KMS-11 (cell line): ENCODE data around the gene FBXL12.

Experiments used
- H2AFZ ChIP-seq: fragments of 200-600 bp; sonication (generic); 2 replicates; pipeline ENCODE4 v1.6.1; 2016; ENCODE audit warnings: antibody characterized with exemption, mixed run types, low read depth
- H3K27ac ChIP-seq: fragments of 200-600 bp; sonication (generic); 2 replicates; pipeline ENCODE4 v1.6.1; 2016; ENCODE audit warnings: mild to moderate bottlenecking, mixed run types
- H3K27me3 ChIP-seq: fragments of 200-600 bp; sonication (generic); 2 replicates; pipeline ENCODE4 v1.6.1; 2017; ENCODE audit warnings: mild to moderate bottlenecking, low read depth, mixed run types, moderate library complexity; ENCODE audit not compliant: insufficient read depth
- H3K36me3 ChIP-seq: fragments of 200-600 bp; sonication (generic); 2 replicates; pipeline ENCODE4 v1.6.1; 2017; ENCODE audit warnings: mild to moderate bottlenecking, mixed run types; ENCODE audit not compliant: insufficient read depth
- H3K4me1 ChIP-seq: fragments of 200-600 bp; sonication (generic); 2 replicates; pipeline ENCODE4 v1.6.1; 2016; ENCODE audit warnings: mild to moderate bottlenecking, low read depth, mixed run types; ENCODE audit not compliant: poor library complexity, severe bottlenecking
- H3K4me2 ChIP-seq: fragments of 200-600 bp; sonication (generic); 2 replicates; pipeline ENCODE4 v1.7.0; 2016; ENCODE audit warnings: mild to moderate bottlenecking, mixed run types
- H3K4me3 ChIP-seq: fragments of 200-600 bp; sonication (generic); IDR thresholded peaks from 2 replicates; pipeline ENCODE4 v1.6.1; 2017; ENCODE audit warnings: low read depth, low read length, mixed read lengths; ENCODE audit not compliant: insufficient read depth
- H3K79me2 ChIP-seq: fragments of 200-600 bp; sonication (generic); 2 replicates; pipeline ENCODE4 v1.6.1; 2016; ENCODE audit warnings: low read depth, mixed run types; ENCODE audit not compliant: insufficient read depth
- H3K9ac ChIP-seq: fragments of 200-600 bp; sonication (generic); 2 replicates; pipeline ENCODE4 v1.6.1; 2016; ENCODE audit warnings: mild to moderate bottlenecking, mixed run types
- H4K20me1 ChIP-seq: fragments of 200-600 bp; sonication (generic); 2 replicates; pipeline ENCODE4 v1.6.1; 2016; ENCODE audit warnings: mild to moderate bottlenecking, mixed run types; ENCODE audit not compliant: insufficient read depth
- TF ChIP-seq, protein P1 (sequence below): fragments of 200-600 bp; sonication (generic); conservative IDR thresholded peaks from 2 replicates; pipeline ENCODE4 v1.6.1; 2017; ENCODE audit warnings: low read depth, mild to moderate bottlenecking, antibody characterized with exemption, low read length, moderate library complexity, mixed read lengths

FBXL12 gene

DNA sequence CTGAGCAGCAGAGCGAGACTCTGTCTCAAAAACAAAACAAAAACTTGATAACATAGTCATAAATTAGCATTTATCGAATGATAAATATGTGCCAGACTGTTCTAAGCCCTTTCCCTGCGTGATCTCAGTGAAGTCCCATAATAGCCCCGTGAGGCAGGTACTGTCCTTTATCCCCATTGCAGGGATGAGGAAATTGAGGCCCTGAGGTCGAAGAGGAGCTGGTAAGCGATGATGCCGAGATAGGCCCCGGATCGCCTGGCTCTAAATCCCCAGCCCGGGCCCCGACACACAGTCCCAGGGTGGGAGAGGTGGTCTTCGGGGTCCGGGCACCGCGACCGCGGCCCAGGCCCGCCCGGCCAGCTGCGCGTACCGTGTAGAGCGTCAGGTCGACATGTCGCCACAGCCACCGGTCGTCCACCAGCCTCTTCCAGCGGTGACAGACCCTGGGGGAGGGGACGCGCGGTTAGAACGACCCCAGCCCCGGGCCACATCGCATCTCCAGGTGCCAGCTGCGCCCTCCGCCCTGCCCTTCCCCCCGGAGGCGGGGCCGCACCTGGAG, 625 bp downstream of the FBXL12 start:
- Histone ChIP-seq H3K9ac (peak overlapping the region; percentile 60), H4K20me1 (no peaks in the 10 kb centered on the region), H3K4me2 (peak overlapping the region; percentile 61), H3K4me3 (no peak overlapping the region), H2AFZ (peak overlapping the region; percentile 62), H3K36me3 (peaks cover 7% of the 10 kb centered on the region; the same call in 1 of the 2 replicates), H3K27ac (peak overlapping the region; percentile 71), H3K4me1 (peaks cover 48% of the 10 kb centered on the region), H3K27me3 (no peaks in the 10 kb centered on the region), H3K79me2 (peaks cover 44% of the 10 kb centered on the region)
- TF ChIP-seq, protein P1, sequence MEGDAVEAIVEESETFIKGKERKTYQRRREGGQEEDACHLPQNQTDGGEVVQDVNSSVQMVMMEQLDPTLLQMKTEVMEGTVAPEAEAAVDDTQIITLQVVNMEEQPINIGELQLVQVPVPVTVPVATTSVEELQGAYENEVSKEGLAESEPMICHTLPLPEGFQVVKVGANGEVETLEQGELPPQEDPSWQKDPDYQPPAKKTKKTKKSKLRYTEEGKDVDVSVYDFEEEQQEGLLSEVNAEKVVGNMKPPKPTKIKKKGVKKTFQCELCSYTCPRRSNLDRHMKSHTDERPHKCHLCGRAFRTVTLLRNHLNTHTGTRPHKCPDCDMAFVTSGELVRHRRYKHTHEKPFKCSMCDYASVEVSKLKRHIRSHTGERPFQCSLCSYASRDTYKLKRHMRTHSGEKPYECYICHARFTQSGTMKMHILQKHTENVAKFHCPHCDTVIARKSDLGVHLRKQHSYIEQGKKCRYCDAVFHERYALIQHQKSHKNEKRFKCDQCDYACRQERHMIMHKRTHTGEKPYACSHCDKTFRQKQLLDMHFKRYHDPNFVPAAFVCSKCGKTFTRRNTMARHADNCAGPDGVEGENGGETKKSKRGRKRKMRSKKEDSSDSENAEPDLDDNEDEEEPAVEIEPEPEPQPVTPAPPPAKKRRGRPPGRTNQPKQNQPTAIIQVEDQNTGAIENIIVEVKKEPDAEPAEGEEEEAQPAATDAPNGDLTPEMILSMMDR, result no peak

DNA sequence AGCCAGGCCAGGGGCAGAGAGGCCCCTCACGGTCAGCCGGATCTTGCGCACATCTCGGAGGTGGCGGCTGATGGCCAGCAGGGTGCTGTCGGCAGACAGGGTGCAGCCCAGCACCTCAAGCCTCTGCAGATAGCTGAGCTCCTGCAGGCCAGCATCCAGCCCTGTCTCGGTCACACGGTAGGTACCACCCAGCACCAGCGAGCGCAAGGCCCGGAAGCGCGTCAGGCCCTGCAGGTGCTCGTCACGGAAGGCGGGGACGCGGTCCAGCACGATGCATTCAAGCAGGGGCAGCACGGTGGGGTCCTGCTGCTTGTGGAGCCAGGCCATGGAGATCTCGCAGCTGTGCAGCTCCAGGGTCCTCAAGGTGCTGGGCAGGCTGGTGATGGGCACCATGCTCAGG, 7.7 kb downstream of the FBXL12 start:
- Histone ChIP-seq H3K4me3 (no peak overlapping the region), H3K79me2 (peaks cover 21% of the 10 kb centered on the region; the same call in 1 of the 2 replicates), H3K27ac (no peak overlapping the region; the same call in 1 of the 2 replicates), H2AFZ (no peak overlapping the region), H4K20me1 (no peaks in the 10 kb centered on the region), H3K27me3 (no peaks in the 10 kb centered on the region), H3K36me3 (peaks cover 4% of the 10 kb centered on the region; the same call in 1 of the 2 replicates), H3K4me1 (peaks cover 71% of the 10 kb centered on the region), H3K9ac (no peak overlapping the region), H3K4me2 (no peak overlapping the region)
- TF ChIP-seq, protein P1, result no peak

DNA sequence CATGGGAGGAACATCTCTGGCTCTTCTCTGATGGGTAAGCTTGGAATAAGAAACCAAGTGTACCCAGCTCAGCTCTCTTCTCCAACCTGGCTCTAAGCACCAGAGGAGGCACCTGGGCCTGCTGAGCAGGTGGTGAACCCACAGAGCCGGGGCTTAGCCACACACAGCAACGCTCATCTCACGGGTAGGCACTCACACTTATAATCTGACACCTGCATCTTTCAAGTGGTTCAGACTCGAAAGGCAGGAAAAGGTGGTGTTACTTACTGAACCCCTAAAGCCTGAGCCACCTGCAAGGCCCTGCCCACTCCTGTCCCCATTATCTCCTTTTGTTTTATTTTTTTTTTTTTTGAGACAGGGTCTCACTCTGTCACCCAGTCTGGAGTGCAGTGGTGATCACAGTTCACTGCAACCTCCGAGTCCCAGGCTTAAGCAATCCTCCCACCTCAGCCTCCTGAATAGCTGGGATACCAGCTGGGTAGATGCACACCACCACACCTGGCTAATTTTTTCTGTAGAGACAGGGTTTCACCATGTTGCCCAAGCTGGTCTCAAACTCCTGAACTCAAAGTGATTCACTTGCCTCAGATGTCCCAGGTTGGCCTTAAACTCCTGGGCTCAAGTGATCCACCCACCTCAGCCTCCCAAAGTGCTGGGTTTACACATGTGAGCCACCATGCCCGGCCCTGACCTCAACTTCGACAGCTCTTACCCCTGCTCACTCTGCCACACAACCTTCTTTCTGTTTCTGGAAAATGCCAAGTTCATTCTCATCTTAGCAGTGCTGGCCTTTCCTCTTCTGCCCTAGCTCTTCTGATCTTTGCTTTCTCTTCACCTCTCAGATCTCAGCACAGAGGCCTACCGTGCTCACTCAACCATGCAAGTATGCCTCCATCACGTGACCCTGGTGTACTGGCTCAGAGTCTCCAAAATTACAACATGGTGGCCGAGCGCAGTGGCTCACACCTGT, 9.7 kb downstream of the FBXL12 start:
- Histone ChIP-seq H3K36me3 (no peaks in the 10 kb centered on the region; the same call in 1 of the 2 replicates), H3K4me3 (no peak overlapping the region), H3K4me1 (peaks cover 82% of the 10 kb centered on the region), H3K79me2 (peaks cover 4% of the 10 kb centered on the region; the same call in 1 of the 2 replicates), H3K9ac (no peak overlapping the region; the same call in 1 of the 2 replicates), H3K4me2 (peak overlapping the region; percentile 96; the same call in 1 of the 2 replicates), H3K27me3 (no peaks in the 10 kb centered on the region), H2AFZ (no peak overlapping the region), H4K20me1 (no peaks in the 10 kb centered on the region), H3K27ac (peak overlapping the region; percentile 86)
- TF ChIP-seq, protein P1, result no peak

DNA sequence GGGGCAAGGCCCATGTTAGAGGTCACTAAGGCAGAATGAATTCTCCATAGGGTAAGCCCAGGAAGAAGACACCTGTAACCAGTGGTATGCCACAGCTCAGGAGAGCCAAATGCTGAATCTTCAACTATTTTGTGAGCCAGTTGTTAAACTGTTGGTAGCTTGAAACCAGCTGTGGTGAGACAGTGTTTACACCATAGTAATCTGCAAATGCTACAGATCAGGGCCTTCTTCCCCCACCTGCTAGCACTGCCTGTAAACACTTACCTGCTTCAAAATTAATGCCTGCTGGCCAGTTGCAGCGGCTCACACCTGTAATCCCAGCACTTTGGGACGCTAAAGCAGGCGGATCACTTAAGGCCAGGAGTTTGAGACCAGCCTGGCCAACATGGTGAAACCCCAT, 12.1 kb downstream of the FBXL12 start:
- Histone ChIP-seq H3K36me3 (no peaks in the 10 kb centered on the region), H4K20me1 (no peaks in the 10 kb centered on the region), H3K79me2 (no peaks in the 10 kb centered on the region), H3K4me3 (no peak overlapping the region), H3K4me1 (peaks cover 72% of the 10 kb centered on the region), H2AFZ (no peak overlapping the region), H3K9ac (no peak overlapping the region; the same call in 1 of the 2 replicates), H3K4me2 (peak overlapping the region; percentile 96), H3K27ac (peak overlapping the region; percentile 86), H3K27me3 (no peaks in the 10 kb centered on the region)
- TF ChIP-seq, protein P1, result no peak
